Measurements from ENCODE around the gene MEIOB. TPM values are rescaled to one million over a fixed set of nuclear protein-coding genes. Genes with fewer than 3 reads are reported as not detected.
A peak's percentile ranks its signal among the peaks of the same experiment; 100 is the strongest.

Gene MEIOB
- total RNA-seq, 4 donors from 2014 or later = 0.76 TPM; not detected in 3

GRCh38 chr16:1826691-1827573 lies 45.0 kb downstream of the MEIOB start, which contains the start of the genes FAHD1 and HAGH:
Gene FAHD1, plus strand, starts transcription at chr16:1827206. Its CDS starts 33 bp downstream, at chr16:1827239.
Gene HAGH, minus strand, starts transcription at chr16:1826825. Its CDS starts 38 bp downstream, at chr16:1826787.
- peak within 1 kb of the TSS; percentile 61 to 98 (median 92) for H3K4me3 ChIP-seq
- H3K36me3 ChIP-seq = peaks cover 0 to 42% (median 10%) of the 10 kb centered on the region in 3 donors
- no peaks in the 10 kb centered on the region for H3K9me3 ChIP-seq
- H3K4me1 ChIP-seq = peaks cover 27 to 78% (median 39%) of the 10 kb centered on the region in 3 donors
- DNase-seq = peak; percentile 47
- peak in 2 of 4 donors; percentile 16 to 19 for TF ChIP-seq POLR2A (IDR thresholded peaks at IDR 0.05)
- TF ChIP-seq, protein P1, sequence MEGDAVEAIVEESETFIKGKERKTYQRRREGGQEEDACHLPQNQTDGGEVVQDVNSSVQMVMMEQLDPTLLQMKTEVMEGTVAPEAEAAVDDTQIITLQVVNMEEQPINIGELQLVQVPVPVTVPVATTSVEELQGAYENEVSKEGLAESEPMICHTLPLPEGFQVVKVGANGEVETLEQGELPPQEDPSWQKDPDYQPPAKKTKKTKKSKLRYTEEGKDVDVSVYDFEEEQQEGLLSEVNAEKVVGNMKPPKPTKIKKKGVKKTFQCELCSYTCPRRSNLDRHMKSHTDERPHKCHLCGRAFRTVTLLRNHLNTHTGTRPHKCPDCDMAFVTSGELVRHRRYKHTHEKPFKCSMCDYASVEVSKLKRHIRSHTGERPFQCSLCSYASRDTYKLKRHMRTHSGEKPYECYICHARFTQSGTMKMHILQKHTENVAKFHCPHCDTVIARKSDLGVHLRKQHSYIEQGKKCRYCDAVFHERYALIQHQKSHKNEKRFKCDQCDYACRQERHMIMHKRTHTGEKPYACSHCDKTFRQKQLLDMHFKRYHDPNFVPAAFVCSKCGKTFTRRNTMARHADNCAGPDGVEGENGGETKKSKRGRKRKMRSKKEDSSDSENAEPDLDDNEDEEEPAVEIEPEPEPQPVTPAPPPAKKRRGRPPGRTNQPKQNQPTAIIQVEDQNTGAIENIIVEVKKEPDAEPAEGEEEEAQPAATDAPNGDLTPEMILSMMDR (IDR thresholded peaks at IDR 0.05) = peak in 3 of 6 experiments; percentile 11 to 28 (median 22)
- 0% methylated on average over 2 to 4 of the region's 104 CpGs for WGBS, 2 donors
- H3K27ac ChIP-seq = peak within 1 kb of the TSS; percentile 72 to 95 (median 93)
- no peaks in the 10 kb centered on the region for H3K27me3 ChIP-seq
- intact Hi-C loops (cut with DNase I) = no loop called here

GRCh38 chr16:1825864-1826690 lies 45.9 kb downstream of the MEIOB start:
- Histone ChIP-seq H3K9me3 (no peaks in the 10 kb centered on the region), H3K36me3 (peaks cover 0 to 43% (median 13%) of the 10 kb centered on the region in 3 donors), H3K27me3 (no peaks in the 10 kb centered on the region), H3K4me1 (peaks cover 27 to 75% (median 39%) of the 10 kb centered on the region in 3 donors), H3K4me3 (peak overlapping the region; percentile 61 to 98 (median 92)), H3K27ac (peak overlapping the region; percentile 72 to 95 (median 93))
- intact Hi-C loops (cut with DNase I) = no loop called here
- TF ChIP-seq, protein P1 (IDR thresholded peaks at IDR 0.05) = peak in 2 of 6 experiments; percentile 22 to 36
- TF ChIP-seq POLR2A (IDR thresholded peaks at IDR 0.05) = no peak
- 6 to 15% methylated on average over 4 to 6 of the region's 96 CpGs for WGBS, 2 donors
- DNase-seq = no peak

DNA sequence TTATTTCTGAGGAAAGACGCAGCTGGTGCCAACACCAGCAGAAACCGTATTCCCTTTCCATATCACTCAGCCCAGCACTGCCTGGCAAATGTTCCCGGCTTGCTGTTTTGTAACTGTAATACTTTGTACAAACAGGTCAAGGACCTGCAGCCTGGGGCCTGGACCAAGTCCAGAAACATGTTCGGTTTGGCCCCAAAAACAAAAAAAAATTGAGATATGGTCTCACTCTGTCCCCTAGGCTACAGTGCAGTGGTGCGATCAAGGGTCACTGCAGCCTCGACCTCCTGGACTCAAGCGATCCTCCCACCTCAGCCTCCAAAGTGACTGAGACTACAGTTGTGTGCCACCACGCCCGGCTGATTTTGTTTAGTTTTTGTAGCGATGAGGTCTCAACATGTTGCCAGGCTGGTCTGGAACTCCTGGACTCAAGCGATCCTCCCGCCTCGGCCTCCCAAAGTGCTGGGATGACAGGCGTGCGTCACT lies 46.5 kb downstream of the MEIOB start:
- intact Hi-C loops (cut with DNase I) = no loop called here
- H3K4me1 ChIP-seq = peaks cover 27 to 70% (median 39%) of the 10 kb centered on the region in 3 donors
- TF ChIP-seq, protein P1 (IDR thresholded peaks at IDR 0.05) = no peak
- no peak for TF ChIP-seq POLR2A (IDR thresholded peaks at IDR 0.05)
- H3K36me3 ChIP-seq = peaks cover 0 to 43% (median 19%) of the 10 kb centered on the region in 3 donors
- no peak for DNase-seq
- H3K9me3 ChIP-seq = no peaks in the 10 kb centered on the region
- 54 to 62% methylated on average over 9 to 14 of the region's 15 CpGs for WGBS, 2 donors
- H3K27me3 ChIP-seq = no peaks in the 10 kb centered on the region
- H3K27ac ChIP-seq = peak overlapping the region in 3 of 4 donors; percentile 92 to 95 (median 94)
- peak overlapping the region; percentile 61 to 98 (median 92) for H3K4me3 ChIP-seq

GRCh38 chr16:1823821-1824220 lies 48.1 kb downstream of the MEIOB start:
- TF ChIP-seq, protein P1 (IDR thresholded peaks at IDR 0.05) = peak in 1 of 6 experiments; percentile 8
- TF ChIP-seq POLR2A (IDR thresholded peaks at IDR 0.05) = no peak
- 59 to 60% methylated on average over 5 to 9 of the region's 9 CpGs for WGBS, 2 donors
- DNase-seq = no peak

More at GRCh38 chr16:1823821-1824220, 48.1 kb downstream of the MEIOB start:
- Histone ChIP-seq H3K4me1 (peaks cover 21 to 54% (median 26%) of the 10 kb centered on the region in 3 donors), H3K27ac (no peak overlapping the region), H3K4me3 (no peak overlapping the region), H3K9me3 (no peaks in the 10 kb centered on the region), H3K36me3 (peaks cover 11 to 43% (median 26%) of the 10 kb centered on the region in 3 donors), H3K27me3 (no peaks in the 10 kb centered on the region)
- intact Hi-C loops (cut with DNase I) = no loop called here

Data from esophagus squamous epithelium (tissue), 5 donors.